NK-92 (cell line): ENCODE results near the gene CCN6.
"Not testable (repeated sequence)": the region's sequence is repeated elsewhere in the genome, so short reads cannot be mapped to it uniquely, and the experiment has no call there.

Experiments used
- DNase-seq: peaks from one replicate; lab custom pipeline; 2025; ENCODE audit not compliant: unreplicated experiment; lab: John Stamatoyannopoulos, UW

Gene CCN6

DNA sequence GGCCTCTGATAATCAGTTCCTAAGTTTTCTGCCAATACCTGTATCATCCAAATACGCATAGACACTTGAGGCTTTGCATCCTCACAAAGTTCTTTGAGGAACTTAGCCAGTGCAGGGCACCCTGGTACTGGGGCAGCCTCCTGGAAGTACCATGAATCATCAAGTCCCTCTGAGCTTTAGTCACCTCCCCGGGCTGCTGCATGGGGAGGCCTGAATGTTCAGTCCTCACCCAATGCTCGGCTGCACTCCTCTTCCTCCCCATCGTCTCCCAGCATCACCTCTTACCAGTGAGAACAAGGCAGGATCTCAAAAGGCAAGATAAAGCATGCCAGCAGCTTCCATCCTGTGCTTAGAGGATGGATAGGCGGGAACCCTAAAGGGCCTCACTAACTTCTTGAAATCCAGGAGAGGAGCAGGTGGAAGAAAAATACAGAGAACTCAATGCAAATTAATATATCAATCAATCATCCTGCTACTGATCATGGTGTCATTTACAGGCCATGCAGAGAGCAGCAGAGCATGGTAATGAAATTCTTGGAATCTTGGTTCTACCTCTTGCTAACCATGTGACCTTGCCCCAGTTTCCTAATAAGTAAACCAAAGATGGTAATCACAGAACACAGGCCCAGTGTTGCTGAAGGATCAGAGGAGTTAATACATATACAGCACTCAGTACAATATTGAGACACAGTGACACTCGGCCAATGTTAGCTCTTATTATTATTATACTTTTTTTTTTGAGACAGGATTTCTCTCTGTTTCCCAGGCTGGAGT lies 4.7 kb upstream of the CCN6 start:
- DNase-seq = no peak

DNA sequence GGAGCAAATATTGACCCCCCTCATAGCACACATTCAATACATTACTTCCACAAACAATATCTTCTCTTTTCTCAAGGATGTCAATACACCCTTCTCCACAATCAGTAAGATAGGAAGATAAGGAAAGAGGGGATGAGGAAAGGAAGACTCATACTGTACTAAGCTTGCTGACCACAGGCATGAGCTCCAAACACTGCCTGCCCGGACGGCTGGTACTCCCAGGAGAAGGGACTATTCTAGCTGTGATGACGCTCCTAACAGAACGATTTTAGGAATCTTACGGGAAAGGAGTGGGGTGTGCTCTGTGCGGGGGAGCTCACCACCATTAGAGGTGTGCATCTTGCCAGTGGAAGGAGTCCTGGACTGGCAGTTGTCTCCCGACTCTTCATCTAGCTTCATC lies 3.9 kb upstream of the CCN6 start:
- no peak for DNase-seq

GRCh38 chr6:112050429-112050828 lies 3.5 kb upstream of the CCN6 start:
- no peak for DNase-seq

DNA sequence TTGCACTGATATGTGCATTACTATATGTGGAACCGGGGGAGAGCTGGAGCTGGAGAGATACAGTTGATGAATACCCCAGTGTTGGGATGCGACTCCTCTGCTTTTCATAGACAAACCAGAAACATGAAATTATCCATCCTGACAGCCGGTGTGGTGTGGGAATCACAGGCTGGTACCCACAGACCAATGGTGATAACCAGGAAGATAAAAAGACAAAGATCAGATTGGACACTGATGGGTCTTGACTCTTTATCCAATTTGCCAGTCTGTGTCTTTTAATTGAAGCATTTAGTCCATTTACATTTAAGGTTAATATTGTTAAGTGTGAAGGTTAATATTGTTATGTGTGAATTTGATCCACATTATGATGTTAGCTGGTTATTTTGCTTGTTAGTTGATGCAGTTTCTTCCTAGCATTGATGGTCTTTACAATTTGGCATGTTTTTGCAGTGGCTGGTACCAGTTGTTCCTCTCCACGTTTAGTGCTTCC lies 2.6 kb upstream of the CCN6 start:
- not testable (repeated sequence) for DNase-seq

DNA sequence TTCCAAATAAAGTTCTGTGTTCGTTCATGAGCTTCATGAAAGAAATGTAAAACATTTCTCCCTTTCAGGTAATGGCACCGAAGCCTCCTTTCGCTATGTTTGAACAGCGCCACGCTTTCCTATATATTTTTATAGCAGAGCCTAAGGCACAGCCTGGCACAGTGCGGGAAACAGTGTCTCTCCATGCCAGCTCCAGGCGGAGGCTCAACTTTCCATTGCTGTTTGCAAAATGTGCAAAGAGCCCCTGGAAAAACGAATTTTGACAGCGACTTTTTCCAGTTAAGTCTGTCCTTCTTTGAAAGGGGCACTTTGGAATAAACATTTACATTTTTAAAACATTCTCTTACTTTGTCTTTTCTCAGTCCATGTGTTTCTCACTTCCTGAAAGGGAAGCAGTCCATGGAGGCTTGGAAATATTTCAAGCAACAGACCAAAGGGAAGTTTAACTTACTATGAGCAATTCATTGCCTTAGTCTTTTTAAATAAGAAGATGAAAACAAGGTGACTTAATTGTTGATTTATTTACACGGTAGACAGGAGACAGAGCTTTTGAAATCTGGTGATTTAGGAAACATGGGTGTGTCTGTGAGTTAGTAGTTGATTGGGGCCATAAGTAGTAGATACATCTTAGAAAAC lies 769 bp downstream of the CCN6 start:
- DNase-seq = no peak

- DNase-seq = no peak
Measured at GRCh38 chr6:112058243-112059032, 4.5 kb downstream of the CCN6 start.

DNA sequence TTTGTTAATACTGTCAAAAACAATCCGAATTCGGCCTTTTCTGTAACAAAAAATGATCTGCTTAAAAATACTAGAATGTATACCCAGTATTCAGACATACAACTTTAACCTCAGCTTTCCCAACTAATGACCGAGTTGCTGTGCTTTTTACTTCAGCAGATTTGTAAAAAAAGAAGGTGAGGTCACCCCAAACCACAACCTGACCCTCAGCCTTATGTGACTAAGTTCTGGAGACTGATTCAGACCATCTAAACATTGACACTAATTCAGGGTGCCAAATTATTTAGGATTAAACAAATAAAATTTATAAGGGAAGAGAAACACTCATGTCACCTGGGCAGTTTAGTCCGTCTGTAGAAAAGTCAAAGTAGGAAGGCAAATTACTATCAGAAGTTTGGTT lies 7.7 kb downstream of the CCN6 start:
- DNase-seq = no peak

DNA sequence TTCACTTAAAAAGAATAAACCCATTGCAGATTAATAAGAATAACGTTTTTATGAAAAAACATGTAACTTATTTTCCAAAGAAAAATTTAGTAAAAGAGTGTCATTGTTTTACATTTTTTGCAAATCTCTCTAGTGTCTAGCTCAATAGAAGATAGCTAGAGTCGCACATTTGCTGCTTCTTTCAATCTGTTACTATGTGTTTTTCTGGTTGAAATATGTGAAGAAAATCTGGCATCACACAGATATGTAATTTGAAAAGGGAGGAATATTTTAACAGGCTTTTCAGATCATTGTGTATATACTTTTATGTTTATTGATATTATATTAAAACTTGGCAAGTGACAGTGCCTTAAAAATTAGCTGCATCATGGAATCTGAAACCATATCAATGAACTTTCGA lies 9.1 kb downstream of the CCN6 start:
- no peak for DNase-seq

GRCh38 chr6:112065426-112065986 lies 11.6 kb downstream of the CCN6 start:
- no peak for DNase-seq

DNA sequence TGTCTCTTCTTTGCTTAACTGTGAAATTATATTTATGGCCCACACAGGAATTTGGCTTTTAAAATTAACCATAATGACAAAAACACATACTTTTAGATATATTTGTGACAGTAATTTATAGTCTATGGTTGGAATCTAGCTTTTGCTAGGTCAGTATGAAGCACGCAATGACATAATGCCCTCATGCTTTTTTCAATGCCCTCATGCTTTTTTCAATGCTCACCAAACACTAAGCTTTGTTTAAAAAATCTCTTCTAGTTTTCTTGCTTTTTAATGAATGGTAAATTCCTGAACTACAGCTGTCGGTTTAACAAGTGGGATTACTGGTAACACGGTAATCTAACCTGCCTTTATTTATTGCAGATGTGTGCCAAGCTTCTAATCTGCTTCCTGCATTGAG lies 12.7 kb downstream of the CCN6 start:
- no peak for DNase-seq

DNA sequence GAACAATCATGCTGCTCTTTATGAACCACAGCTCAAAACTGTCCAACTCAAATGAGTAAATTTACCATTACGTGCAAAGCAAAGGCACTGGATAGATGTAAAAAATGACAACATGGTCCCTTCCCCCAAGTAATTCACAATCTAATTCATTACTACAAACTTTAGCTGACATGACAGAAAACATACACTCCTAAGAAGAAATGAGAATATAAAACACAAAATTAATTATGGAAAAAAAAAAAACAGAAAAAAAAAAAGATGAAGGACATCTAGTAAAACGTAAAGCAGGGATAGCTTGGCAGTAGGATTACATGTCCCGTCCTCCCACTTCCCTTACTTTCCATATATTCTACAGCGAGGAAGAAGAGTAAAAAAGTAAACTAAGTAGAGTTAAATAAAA lies 27.7 kb downstream of the CCN6 start:
- no peak for DNase-seq

GRCh38 chr6:112085286-112086065 lies 31.6 kb downstream of the CCN6 start:
- DNase-seq = no peak

DNA sequence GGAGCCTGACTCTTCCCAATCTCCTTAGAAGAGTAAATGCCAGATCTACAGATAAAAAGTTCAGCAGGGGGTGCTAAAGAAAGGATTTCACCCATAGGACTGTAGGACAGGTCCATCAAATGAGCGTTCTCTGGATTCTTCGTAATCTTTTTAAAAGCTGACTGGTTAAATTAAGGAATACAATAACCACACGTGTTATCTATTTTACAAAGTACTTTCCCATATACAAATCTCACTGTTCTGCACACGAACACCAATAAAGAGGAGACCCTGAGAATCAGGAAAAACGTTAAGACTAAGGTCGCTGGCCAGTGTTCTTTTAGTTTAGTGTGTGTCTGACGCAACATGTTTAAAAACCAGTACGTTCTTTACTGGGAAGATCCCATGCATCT lies 32.8 kb downstream of the CCN6 start:
- DNase-seq = no peak

DNA sequence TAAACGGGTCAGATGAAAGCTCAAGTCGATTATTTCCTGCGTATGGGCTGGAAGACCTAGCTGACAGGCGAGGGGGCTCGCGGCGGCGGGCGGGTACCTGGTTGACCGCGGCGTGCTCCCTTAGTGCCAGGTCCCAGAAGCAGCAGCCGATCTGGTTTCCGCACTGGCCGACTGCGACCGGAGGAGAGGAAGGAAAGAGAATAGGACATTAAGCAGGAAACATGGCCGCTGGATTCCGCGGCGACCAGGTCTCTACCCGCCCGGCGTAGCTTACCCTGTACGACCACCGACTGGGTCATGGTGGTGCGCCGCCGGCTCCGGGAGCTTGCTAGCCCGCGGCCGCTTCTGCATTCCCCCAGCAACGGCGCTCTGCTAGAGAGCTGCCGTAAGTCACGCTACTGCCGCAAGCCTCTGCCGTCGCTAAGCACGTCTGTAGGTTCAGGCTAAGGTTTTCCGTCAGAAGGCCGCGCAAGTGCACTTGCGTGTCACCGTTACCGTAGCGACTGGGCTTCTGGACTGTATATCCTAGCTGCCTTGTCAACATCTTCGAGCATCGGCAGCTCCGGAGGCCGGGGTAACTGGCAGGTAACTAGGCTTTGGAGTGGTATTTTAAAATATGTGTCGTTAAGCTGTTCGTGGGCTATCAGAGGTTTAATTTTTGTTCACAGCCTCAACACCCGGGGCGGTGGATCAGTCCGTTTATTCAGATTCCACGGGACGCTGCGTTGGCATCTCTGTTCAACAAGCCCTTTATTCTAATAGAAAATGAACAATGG lies 33.4 kb downstream of the CCN6 start, which contains the start of the genes FAM229B and TUBE1:
TSS of gene FAM229B (plus strand) at position 456 of the 776 bp plus-strand sequence. CDS start 11,693 bp downstream, outside the sequence.
TSS of gene TUBE1 (minus strand) at position 347 of the 776 bp plus-strand sequence. CDS start at position 299, 48 bp downstream.
- peak; percentile 66 for DNase-seq

DNA sequence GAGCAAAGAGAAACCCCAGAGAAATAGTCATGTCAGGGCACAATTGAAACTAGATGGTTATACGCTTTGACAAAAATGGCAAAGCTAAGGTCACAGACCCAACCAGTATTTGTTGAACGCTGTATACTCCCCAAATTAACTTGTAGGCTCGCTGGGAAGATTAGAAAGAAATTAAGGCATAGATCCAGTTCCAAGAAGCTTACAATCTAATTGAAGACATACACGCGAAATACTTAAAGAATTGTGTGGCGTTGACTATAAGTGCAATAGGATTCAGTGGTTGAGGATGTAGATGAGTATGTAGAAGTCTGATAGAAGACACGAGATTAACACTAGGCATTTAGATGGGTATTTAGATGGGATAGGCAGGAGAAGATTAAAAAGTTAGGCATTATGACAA lies 34.0 kb downstream of the CCN6 start:
- DNase-seq = no peak

GRCh38 chr6:112096901-112097300 lies 43.0 kb downstream of the CCN6 start:
- DNase-seq = no peak

GRCh38 chr6:112100561-112100960 lies 46.7 kb downstream of the CCN6 start:
- DNase-seq = no peak

GRCh38 chr6:112106026-112106425 lies 52.1 kb downstream of the CCN6 start:
- DNase-seq = not testable (repeated sequence)

DNA sequence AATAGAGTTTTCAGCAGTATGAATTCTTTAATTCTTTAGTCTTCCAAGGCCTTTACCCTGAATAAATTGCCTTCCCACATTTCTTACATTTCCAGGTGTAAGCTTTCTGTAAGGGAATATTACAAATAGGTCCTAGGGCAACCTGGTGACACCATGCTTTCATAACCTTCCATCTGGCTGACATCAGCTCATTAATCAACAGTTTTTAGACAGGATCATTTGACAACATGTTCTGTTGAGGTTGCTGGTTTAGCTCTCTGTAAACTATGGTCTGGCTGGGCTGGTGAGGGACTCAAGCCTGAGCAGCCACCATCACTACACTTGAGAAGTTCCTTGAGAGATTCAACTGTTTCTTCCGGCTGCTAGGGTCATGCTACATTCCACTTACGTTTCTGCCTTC lies 52.7 kb downstream of the CCN6 start:
- no peak for DNase-seq

GRCh38 chr6:112109262-112109661 lies 55.4 kb downstream of the CCN6 start:
- DNase-seq = no peak
